ENCODE data around the gene VPREB1. TPM values are rescaled to one million over a fixed set of nuclear protein-coding genes. Genes with fewer than 3 reads are reported as not detected.

Gene VPREB1
- total RNA-seq, 1 donor from 2014 or later = not detected

DNA sequence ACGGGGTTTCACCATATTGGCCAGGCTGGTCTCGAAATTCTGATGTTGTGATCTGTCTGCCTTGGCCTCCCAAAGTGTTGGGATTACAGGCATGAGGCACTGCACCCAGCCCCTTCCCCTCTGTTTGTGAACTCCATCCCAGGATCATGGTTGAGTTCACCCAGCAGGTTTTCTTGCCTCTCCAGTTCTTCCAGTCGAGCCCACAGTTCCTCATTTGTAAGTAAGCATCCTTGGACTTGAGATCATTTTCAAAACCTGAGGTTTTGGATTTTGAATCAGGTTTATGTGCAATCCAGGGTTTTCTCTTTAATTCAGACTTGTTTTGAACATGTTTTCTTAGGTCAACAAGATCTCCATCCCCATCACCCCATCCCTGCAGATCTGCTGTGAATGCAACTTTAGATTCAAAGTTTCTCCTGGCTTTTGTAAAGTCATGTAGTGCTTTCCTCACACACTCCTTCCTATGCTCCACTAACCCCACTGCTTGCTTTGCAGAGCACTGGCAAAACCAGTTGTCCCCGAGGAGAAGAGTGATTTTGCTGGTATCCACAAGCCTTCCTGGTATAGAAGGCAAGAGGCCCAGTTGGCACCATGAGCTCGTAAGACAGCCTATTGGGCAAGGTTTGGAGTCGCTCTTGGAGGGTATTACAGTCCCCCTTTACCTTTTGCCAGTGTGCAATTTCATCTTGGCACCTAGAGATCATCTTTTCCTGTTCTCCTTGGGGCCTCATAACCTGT lies 14.7 kb upstream of the VPREB1 start:
- no peak overlapping the region for H3K27ac ChIP-seq
- TF ChIP-seq, protein P1, sequence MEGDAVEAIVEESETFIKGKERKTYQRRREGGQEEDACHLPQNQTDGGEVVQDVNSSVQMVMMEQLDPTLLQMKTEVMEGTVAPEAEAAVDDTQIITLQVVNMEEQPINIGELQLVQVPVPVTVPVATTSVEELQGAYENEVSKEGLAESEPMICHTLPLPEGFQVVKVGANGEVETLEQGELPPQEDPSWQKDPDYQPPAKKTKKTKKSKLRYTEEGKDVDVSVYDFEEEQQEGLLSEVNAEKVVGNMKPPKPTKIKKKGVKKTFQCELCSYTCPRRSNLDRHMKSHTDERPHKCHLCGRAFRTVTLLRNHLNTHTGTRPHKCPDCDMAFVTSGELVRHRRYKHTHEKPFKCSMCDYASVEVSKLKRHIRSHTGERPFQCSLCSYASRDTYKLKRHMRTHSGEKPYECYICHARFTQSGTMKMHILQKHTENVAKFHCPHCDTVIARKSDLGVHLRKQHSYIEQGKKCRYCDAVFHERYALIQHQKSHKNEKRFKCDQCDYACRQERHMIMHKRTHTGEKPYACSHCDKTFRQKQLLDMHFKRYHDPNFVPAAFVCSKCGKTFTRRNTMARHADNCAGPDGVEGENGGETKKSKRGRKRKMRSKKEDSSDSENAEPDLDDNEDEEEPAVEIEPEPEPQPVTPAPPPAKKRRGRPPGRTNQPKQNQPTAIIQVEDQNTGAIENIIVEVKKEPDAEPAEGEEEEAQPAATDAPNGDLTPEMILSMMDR (IDR thresholded peaks at IDR 0.05) = no peak
- H3K4me1 ChIP-seq = no peaks in the 10 kb centered on the region
- H3K9me3 ChIP-seq = no peaks in the 10 kb centered on the region
- H3K36me3 ChIP-seq = no peaks in the 10 kb centered on the region
- DNase-seq = no peak
- intact Hi-C loops (cut with DNase I) = no loop called here
- H3K27me3 ChIP-seq = peaks cover 7% of the 10 kb centered on the region
- H3K4me3 ChIP-seq = no peak overlapping the region
- no peak for ATAC-seq

DNA sequence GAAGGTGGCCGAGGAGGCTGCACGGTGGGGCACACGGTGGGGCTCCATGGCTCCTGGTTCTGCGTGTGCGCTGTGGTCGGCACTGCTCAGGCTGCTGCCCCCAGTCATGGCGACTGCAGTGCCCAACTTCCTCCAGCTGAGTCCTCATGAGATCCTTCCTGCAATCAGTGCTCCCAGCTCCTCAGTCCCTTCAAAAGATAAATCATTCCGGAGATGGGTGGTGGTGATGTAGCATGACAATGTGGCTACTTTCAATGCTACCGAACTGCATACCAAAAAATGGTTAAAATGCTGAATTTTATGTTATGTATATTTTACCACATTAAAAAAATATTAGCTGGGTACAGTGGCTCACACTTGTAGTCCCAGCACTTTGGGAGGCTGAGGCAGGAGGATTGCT lies 14.1 kb upstream of the VPREB1 start:
- Histone ChIP-seq H3K27me3 (peaks cover 7% of the 10 kb centered on the region), H3K9me3 (no peaks in the 10 kb centered on the region), H3K4me3 (no peak overlapping the region), H3K4me1 (no peaks in the 10 kb centered on the region), H3K27ac (no peak overlapping the region), H3K36me3 (no peaks in the 10 kb centered on the region)
- intact Hi-C loops (cut with DNase I) = no loop called here
- no peak for DNase-seq
- TF ChIP-seq, protein P1 (IDR thresholded peaks at IDR 0.05) = no peak
- ATAC-seq = no peak

DNA sequence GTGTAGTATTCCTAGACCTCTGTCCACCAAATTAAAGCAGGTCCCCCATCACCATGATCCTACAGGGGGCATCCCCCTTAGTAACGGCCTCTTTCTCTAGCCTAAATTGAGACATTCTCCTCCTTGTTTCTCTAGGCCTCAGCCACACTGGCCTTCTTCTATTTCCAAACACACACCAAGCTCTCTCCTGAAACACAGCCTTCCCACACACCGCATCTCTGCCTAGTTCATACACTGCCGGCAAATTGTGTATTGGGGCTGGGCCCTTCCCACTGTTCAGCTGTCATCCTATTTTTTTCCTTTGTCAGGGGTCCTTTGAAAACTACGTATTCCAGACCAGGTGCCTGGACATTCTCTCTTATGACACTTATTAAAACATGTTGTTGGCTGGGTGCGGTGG lies 11.5 kb upstream of the VPREB1 start:
- TF ChIP-seq, protein P1 (IDR thresholded peaks at IDR 0.05) = no peak
- H3K27ac ChIP-seq = no peak overlapping the region
- no peak for ATAC-seq
- H3K9me3 ChIP-seq = no peaks in the 10 kb centered on the region
- H3K4me1 ChIP-seq = no peaks in the 10 kb centered on the region
- DNase-seq = no peak
- H3K36me3 ChIP-seq = no peaks in the 10 kb centered on the region
- intact Hi-C loops (cut with DNase I) = no loop called here
- peaks cover 7% of the 10 kb centered on the region for H3K27me3 ChIP-seq
- H3K4me3 ChIP-seq = no peak overlapping the region

DNA sequence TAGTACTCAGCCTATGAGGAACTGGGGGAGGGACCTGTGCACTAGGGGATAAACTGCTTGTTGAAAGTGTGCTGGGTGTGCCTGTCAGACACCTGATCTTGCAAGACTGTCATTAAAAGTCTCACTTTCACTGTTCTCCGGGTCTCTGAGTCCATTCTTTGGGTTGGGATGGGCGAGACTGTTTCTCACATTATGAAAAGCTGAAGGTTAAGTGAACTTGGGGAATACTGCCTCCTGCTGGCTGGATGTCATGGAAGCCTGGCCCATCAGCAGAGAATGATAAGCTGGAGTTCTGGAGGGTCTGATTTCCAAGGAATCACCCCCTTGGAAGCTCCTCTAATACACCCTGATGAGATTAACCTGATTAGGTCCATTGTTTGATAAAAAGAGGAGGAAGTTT lies 9.0 kb upstream of the VPREB1 start:
- Histone ChIP-seq H3K36me3 (no peaks in the 10 kb centered on the region), H3K4me1 (no peaks in the 10 kb centered on the region), H3K27ac (no peak overlapping the region), H3K4me3 (no peak overlapping the region), H3K9me3 (no peaks in the 10 kb centered on the region), H3K27me3 (peaks cover 4% of the 10 kb centered on the region)
- intact Hi-C loops (cut with DNase I) = no loop called here
- DNase-seq (no peak), ATAC-seq (peak; percentile 56)
- TF ChIP-seq, protein P1 (IDR thresholded peaks at IDR 0.05) = peak; percentile 54

DNA sequence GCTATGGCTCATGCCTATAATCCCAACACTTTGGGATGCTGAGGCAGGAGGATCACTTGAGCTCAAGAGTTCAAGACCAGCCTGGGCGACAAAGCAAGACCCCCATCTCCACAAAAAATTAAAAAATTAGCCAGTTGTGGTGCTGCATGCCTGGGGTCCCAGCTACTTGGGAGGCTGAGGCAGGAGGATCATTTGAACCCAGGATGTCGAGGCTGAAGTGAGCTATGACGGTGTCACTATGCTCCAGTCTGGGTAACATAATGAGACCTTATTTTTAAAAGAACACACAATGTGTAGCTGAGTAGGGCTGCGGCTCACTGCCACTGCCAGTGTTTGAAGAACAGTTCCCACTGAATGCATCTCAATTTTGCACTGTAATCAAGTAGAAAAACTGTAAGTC lies 7.1 kb upstream of the VPREB1 start:
- intact Hi-C loops (cut with DNase I) = no loop called here
- H3K36me3 ChIP-seq = no peaks in the 10 kb centered on the region
- TF ChIP-seq, protein P1 (IDR thresholded peaks at IDR 0.05) = no peak
- H3K4me1 ChIP-seq = no peaks in the 10 kb centered on the region
- no peak overlapping the region for H3K27ac ChIP-seq
- H3K27me3 ChIP-seq = peaks cover 4% of the 10 kb centered on the region
- H3K4me3 ChIP-seq = no peak overlapping the region
- no peak for DNase-seq
- ATAC-seq = no peak
- no peaks in the 10 kb centered on the region for H3K9me3 ChIP-seq

Data from upper lobe of right lung (tissue), 1 donor.